OCI-LY7 (cell line): ENCODE results near the gene ATP8B1. TPM values are rescaled to one million over a fixed set of nuclear protein-coding genes. Genes with fewer than 3 reads are reported as not detected.

Source experiments
- BruUV-seq: library from RNA; stranded (reverse); fragments of 400-500 nt; replicated peaks from 2 replicates; lab custom pipeline; 2021; lab: Mats Ljungman, UMichigan
- CTCF ChIA-PET: fragments of 300-600 bp; sonication (Branson Sonifier 250); formaldehyde crosslinking; loops from one replicate; lab custom pipeline; 2022; ENCODE audit warnings: antibody characterized with exemption; ENCODE audit not compliant: unreplicated experiment; lab: Charles Lee
- POLR2A ChIA-PET: fragments of 300-600 bp; sonication (Branson Sonifier 250); formaldehyde crosslinking; loops from one replicate; lab custom pipeline; 2022; ENCODE audit warnings: antibody characterized with exemption; lab: Charles Lee
- DNase-seq: peaks from one replicate; pipeline ENCODE4 v3.0.0-alpha.2; 2015; ENCODE audit warnings: low spot score
- H2AFZ ChIP-seq: fragments of 200-600 bp; sonication (generic), shearing (Covaris generic); 2 replicates; pipeline ENCODE4 v1.6.1; 2014; ENCODE audit warnings: mild to moderate bottlenecking, antibody characterized with exemption, low read length, moderate library complexity
- H3K27ac ChIP-seq: fragments of 200-600 bp; sonication (generic); 2 replicates; pipeline ENCODE4 v1.5.1; 2014; ENCODE audit warnings: mixed run types, low read depth, mild to moderate bottlenecking, moderate library complexity, low read length, inconsistent platforms; ENCODE audit not compliant: poor library complexity, severe bottlenecking
- H3K36me3 ChIP-seq: fragments of 200-600 bp; sonication (generic); 2 replicates; pipeline ENCODE4 v1.6.1; 2014; ENCODE audit warnings: mild to moderate bottlenecking, antibody characterized with exemption, low read length, moderate library complexity, mixed read lengths; ENCODE audit not compliant: insufficient read depth
- H3K4me1 ChIP-seq: fragments of 200-600 bp; sonication (generic); 2 replicates; pipeline ENCODE4 v1.5.1; 2014; ENCODE audit warnings: mild to moderate bottlenecking, low read length; ENCODE audit not compliant: insufficient read depth, poor library complexity, severe bottlenecking
- H3K4me2 ChIP-seq: fragments of 200-600 bp; sonication (generic); 2 replicates; pipeline ENCODE4 v1.6.1; 2014; ENCODE audit warnings: mild to moderate bottlenecking, low read length
- H3K4me3 ChIP-seq: fragments of 200-600 bp; sonication (generic); 2 replicates; pipeline ENCODE4 v1.5.1; 2014; ENCODE audit warnings: mild to moderate bottlenecking, low read depth, low read length; ENCODE audit not compliant: poor library complexity, severe bottlenecking
- H3K79me2 ChIP-seq: fragments of 200-600 bp; sonication (generic); 2 replicates; pipeline ENCODE4 v1.6.1; 2016; ENCODE audit warnings: low read depth, mild to moderate bottlenecking, low read length, moderate library complexity, mixed read lengths; ENCODE audit not compliant: insufficient read depth
- H3K9me2 ChIP-seq: fragments of 200-600 bp; sonication (generic); 2 replicates; pipeline ENCODE4 v1.6.1; 2016; ENCODE audit warnings: mild to moderate bottlenecking, low read length, mixed read lengths; ENCODE audit not compliant: insufficient read depth
- H3K9me3 ChIP-seq: fragments of 200-600 bp; sonication (generic); 2 replicates; pipeline ENCODE4 v1.6.1; 2014; ENCODE audit warnings: mild to moderate bottlenecking, mixed run types, low read length, mixed read lengths
- H4K20me1 ChIP-seq: fragments of 200-600 bp; sonication (generic); 2 replicates; pipeline ENCODE4 v1.6.1; 2014; ENCODE audit warnings: mild to moderate bottlenecking, antibody characterized with exemption, low read length, moderate library complexity, mixed read lengths; ENCODE audit not compliant: insufficient read depth
- CTCF ChIP-seq: fragments of 200-600 bp; sonication (generic); conservative IDR thresholded peaks from 2 replicates; pipeline ENCODE4 v1.5.1; 2014; ENCODE audit warnings: mild to moderate bottlenecking, antibody characterized with exemption, low read length, moderate library complexity, mixed read lengths
- EZH2phosphoT487 ChIP-seq: fragments of 200-600 bp; sonication (generic); IDR thresholded peaks from 2 replicates; pipeline ENCODE4 v1.6.1; 2018; ENCODE audit warnings: low read depth, borderline replicate concordance, mild to moderate bottlenecking, mixed run types, antibody characterized with exemption, low read length, moderate library complexity, mixed read lengths
- intact Hi-C: fragments of 100-400 bp; cut with micrococcal nuclease; formaldehyde crosslinking; loops from one replicate; pipeline ENCODE4 v1.10.0; 2022; ENCODE audit not compliant: unreplicated experiment
- total RNA-seq, 2 experiments: library from RNA; depleted of rRNA in 1 of 2; stranded (reverse); fragments of >200 nt in 1 of 2; shearing (Covaris generic) in 1 of 2; gene quantifications; 2 replicates each; pipeline ENCODE4 v1.2.3, GENCODE V29; 2014 to 2022

The ATP8B1 gene
- total RNA-seq, 2 experiments from 2014 or later = not detected

DNA sequence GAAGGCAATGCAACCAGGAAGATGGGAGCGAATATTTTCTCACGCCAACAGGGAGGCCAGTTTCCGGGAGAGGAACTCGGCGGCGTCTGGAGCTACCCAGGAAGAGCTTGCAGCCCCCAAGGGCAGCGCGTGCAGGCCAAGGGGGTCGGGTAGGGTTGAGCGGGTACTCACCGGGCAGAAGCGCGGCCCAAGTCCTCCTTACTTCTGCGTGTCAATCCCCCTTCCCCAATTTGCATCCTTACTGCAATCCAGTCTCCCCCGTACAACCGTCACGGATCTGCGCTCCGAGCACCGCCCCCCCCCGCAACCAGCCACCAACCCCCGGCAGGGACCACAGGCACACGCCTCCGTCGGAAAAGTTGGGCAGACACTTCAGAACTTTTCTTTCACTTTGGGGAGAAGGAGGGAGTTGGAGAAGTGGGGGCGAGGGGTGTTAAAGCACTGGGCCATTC lies 1.3 kb downstream of the ATP8B1 start:
- intact Hi-C loops = no loop called here
- CTCF ChIA-PET = no interaction called here
- POLR2A ChIA-PET = no interaction called here
- no peak for DNase-seq
- no peaks in the 10 kb centered on the region for H3K9me3 ChIP-seq
- no peak overlapping the region for H3K4me3 ChIP-seq
- TF ChIP-seq CTCF (no peak), EZH2phosphoT487 (no peak)
- no peaks in the 10 kb centered on the region for H3K36me3 ChIP-seq
- BruUV-seq = no TSS peak
- H4K20me1 ChIP-seq = no peaks in the 10 kb centered on the region
- no peaks in the 10 kb centered on the region for H3K4me1 ChIP-seq
- no peak overlapping the region for H3K4me2 ChIP-seq
- no peak overlapping the region for H2AFZ ChIP-seq
- H3K27ac ChIP-seq = no peak overlapping the region
- no peaks in the 10 kb centered on the region for H3K9me2 ChIP-seq
- no peaks in the 10 kb centered on the region for H3K79me2 ChIP-seq

DNA sequence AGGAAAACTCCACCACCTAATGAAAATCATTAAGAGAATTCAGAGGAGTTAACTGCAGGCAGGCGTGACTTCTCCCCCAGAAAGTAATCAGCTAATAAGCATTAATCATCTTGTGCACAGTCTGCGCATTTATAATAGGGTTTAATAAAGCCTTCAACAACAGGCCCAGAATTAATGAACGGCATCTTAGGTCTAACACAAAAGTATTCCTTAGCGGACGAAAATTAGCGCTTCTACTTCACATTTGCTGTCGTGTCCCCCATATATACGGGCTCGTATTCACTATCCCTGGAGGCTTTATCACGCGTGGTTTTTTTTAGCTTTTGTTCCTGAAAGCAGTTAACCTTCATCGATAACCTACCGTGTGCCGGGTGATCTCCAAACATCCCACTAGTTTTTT lies 1.8 kb downstream of the ATP8B1 start:
- POLR2A ChIA-PET = no interaction called here

More for the DNA sequence above, 1.8 kb downstream of the ATP8B1 start:
- no peak for TF ChIP-seq CTCF
- no peak for TF ChIP-seq EZH2phosphoT487
- intact Hi-C loops = no loop called here
- no peaks in the 10 kb centered on the region for H4K20me1 ChIP-seq
- no peaks in the 10 kb centered on the region for H3K4me1 ChIP-seq
- no peak overlapping the region for H3K27ac ChIP-seq
- no peak overlapping the region for H2AFZ ChIP-seq
- H3K36me3 ChIP-seq = no peaks in the 10 kb centered on the region
- H3K4me3 ChIP-seq = no peak overlapping the region
- BruUV-seq = no TSS peak
- no peaks in the 10 kb centered on the region for H3K79me2 ChIP-seq
- CTCF ChIA-PET = no interaction called here
- no peak overlapping the region for H3K4me2 ChIP-seq
- no peaks in the 10 kb centered on the region for H3K9me2 ChIP-seq
- no peak for DNase-seq
- H3K9me3 ChIP-seq = no peaks in the 10 kb centered on the region
